HG03039 (cell line): ENCODE results near the gene CTSZ.
"Not testable (repeated sequence)": the region's sequence is repeated elsewhere in the genome, so short reads cannot be mapped to it uniquely, and the experiment has no call there.

Source experiments
- ATAC-seq: cut with Tn5 transposase; IDR thresholded peaks from one replicate; pipeline ENCODE4 v1.9.1; 2021; ENCODE audit warnings: mild to moderate bottlenecking, moderate library complexity; ENCODE audit not compliant: unreplicated experiment

Gene CTSZ

DNA sequence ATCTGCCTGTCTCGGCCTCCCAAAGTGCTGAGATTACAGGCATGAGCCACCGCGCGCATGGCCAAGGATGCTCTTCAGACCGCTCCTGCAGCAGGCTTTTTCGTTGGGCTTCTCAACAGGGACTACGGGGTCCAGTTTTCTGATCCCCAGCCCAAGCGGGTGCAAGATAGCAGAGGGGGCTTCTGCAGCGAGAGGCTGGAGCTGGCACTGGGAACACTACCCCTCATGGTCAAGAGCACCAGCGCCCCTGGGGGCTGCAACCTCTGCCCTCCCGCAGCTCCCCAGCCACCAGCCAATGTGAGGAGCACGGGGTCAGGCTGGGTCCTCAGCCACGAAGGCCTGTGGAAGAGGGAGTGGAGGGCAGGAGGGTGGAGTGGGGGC is 6.0 kb downstream of the CTSZ start:
- no peak for ATAC-seq

DNA sequence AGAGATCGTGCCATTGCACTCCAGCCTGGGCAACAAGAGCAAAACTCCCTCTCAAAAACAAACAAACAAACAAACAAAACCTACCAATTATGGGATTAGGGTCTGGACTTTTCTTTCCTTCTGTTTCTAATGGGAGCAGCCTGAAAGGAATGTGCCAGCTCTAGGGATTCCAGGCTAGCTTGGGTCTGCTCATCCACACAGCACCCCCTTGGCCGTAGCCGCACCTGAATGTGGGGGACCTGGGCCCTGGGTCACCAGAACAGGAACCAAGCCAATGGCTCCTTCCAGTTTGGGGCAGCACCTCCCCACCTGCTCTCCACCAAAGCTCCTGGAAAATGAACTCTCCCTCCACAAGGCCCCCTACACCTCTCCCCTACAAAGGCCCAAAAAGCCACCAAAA is 6.7 kb downstream of the CTSZ start:
- ATAC-seq, result no peak

DNA sequence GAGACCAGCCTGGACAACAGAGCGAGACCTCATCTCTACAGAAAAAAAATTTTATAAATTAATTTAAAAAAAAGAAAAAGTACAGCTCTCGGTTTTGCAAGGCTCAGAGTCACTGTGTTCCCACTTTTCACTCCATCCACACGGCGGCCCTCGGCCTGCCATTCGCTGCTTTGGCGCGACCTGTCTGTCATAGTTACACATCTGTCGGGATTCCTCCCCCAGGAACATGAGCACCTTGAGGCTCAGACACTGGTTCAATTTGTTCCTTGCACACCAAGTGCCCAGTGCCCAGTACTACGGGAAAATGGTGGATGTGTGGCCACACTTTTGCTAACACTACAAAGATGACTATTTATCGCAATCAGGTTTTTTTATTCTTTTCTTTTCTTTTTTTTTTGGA is 8.4 kb downstream of the CTSZ start:
- no peak for ATAC-seq

DNA sequence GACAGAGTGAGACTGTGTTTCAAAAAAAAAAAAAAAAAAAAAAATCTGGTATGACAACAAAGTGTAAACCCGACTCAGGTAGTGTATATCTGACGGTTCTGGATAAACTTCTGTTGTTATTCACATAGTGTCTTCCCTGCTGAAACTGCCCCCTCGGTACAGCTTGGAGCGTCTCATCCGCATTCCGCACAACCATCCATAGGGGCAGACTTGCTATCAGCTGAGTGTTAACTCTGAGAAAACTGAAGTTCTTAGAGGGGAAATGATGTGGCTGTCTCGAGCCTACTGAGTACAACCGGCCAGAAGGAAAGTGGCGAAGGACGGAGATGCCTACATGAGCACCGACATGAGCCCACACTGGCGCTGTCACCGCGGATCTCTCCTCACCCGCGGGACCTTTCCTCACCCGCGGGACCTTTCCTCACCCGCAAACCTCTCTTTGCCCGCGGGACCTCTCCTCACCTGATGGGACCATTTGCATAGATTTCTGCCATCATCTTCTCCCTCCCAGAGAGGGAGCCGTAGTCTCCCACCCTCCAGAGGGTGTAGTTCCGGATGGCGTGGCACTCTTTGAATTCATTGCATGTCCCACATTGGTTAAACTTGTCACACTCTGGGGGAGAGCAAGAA is 9.8 kb downstream of the CTSZ start:
- ATAC-seq, result no peak

DNA sequence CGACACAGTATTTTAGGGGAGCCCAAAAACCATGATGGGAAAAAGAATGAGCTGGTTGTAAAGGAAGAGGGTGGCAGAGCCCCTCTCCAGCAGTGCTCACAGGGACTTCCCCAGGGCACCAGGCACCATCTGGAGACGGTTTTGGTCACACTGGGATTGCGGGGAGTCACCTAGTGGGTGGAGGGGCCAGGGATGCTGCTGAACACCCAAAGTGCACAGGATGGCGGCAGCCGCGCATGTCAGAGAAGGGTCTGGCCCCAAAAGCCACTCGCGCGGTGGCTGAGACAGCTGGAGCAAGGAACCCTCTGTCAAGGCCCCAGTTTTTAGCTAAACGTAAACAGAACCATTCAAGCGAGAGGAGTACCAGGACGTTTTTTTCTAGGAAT is 10.8 kb downstream of the CTSZ start:
- ATAC-seq, result no peak

DNA sequence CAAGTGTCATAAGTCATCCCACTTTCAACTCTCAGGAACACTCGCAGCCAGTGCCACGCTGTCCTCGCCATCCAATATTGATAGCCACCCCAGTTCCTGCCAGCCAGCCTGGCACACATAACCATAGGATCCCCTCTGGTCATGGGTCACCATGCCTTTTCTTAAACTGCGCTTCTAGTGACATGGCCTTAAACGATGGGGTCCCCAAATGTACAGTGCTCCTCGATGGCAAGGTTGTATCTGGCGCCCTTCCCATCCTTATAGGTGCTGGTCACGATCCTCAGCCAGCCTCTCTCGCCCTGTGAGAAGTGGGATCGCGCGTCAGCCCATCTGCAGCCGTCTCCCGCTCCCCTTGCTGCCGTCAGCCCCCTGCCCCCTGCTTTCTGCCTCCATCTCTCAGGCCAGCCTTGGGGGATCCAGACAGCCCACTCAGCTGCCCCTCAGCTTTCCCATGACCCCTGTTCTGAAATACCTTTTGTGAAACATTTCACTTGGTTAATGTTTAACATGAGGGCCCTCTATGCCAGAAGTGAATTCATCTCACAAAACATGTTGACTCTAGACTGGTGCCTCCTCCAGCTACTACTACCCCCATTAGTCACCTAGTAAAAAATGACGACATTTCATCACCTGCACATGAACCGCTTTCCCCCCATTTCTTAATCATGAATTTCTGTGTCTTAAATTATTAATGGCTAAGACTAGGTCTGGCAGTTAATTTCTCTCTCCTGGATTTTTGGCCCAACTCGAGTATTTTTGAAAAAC is 11.4 kb downstream of the CTSZ start:
- ATAC-seq, result no peak

DNA sequence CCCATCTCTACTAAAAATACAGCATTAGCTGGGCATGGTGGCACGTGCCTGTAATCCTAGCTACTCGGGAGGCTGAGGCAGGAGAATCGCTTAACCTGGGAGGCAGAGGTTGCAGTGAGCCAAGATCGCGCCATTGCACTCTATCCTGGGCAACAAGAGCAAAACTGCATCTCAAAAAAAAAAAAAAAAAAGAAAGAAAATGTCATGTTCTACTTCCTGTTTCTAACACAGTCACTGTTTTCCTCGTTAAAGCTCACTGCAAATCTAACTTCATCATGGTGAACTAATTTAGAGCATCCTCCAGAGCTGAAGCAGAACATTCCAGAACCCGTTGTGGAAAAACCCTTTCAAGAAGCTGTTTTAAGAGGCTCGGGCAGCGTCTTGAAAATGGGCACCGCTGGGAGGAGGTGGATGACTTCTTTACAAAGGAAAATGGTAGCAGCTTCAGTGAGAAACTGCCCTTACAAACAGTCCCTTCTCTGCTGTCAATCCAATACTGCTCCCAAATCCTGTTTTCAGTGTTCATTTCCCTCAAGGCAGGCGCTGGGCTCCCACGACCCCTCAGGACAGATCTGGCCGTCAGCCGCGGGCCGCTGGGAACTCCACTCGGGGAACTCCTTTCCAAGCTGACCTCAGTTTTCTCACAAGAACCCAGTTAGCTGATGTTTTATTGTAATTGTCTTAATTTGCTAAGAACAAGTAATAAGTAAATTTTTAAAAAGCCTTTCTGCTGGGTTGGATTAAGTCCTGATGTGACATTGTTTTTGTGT is 12.5 kb downstream of the CTSZ start:
- ATAC-seq, result no peak

DNA sequence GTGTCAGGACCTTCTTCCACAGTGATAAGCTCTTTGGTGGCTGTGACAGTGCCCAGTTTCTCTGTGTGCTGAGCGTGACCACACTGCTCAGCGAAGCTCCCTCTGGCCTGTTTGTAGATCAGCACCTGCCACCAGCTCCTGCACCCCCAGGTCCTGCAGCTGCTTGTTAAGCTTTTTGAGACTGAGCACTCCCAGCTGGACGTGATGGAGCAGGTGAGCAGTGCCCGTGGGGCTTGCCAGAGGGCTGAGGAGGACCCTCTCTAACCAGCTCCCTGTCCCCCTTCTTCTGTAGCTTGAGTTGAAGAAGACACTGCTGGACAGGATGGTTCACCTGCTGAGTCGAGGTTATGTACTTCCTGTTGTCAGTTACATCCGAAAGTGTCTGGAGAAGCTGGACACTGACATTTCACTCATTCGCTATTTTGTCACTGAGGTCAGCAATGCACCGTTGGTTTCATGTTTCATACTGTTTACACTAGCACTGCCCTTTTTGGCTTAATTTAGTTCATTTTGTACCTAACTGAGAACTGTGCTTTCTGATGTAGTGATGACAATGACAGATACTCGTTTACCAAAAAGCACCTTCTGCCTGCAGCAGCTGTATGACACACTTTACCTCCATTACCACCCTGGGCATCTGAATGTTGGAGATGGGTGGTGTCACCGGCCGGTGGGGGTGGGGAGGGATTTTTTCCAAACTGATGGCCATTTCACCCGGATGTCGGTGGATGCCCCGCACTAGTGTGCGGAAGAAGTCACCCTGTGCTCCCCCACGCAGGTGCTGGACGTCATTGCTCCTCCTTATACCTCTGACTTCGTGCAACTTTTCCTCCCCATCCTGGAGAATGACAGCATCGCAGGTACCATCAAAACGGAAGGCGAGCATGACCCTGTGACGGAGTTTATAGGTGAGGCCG is 13.5 kb downstream of the CTSZ start:
- ATAC-seq, result no peak

DNA sequence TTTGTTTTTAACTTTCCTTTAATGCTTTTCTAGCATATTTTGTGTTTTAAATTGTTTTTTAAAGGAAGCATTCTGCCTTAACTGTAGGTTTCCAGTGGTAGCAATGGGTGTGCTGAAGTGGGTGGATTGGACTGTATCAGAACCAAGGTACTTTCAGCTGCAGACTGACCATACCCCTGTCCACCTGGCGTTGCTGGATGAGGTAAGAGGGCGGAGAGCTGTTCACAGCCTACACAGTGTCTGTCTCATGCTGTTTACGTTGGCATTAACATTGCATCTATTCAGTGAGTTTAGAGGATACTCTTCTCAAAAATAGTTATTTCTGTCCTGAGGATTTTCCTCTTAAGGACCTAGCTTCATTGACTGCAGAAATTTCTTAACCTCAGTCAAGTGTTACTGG is 14.1 kb downstream of the CTSZ start:
- ATAC-seq, result no peak

DNA sequence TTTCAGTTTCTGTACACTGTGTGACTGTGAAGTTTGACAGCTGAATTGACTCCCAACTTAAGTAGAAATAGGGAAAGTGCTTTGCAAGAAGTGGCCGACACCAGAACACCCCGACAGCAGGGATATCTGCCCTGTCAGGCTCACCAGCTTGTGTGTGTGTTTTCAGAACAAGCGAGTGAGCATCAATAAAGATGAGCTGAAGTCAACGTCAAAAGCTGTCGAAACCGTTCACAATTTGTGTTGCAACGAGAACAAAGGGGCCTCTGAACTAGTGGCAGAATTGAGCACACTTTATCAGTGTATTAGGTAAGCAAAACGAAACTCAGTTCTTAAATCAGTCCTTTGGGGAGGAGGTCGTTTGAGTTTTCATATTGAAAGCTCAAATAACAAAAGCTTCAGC is 15.3 kb downstream of the CTSZ start:
- ATAC-seq, result no peak

DNA sequence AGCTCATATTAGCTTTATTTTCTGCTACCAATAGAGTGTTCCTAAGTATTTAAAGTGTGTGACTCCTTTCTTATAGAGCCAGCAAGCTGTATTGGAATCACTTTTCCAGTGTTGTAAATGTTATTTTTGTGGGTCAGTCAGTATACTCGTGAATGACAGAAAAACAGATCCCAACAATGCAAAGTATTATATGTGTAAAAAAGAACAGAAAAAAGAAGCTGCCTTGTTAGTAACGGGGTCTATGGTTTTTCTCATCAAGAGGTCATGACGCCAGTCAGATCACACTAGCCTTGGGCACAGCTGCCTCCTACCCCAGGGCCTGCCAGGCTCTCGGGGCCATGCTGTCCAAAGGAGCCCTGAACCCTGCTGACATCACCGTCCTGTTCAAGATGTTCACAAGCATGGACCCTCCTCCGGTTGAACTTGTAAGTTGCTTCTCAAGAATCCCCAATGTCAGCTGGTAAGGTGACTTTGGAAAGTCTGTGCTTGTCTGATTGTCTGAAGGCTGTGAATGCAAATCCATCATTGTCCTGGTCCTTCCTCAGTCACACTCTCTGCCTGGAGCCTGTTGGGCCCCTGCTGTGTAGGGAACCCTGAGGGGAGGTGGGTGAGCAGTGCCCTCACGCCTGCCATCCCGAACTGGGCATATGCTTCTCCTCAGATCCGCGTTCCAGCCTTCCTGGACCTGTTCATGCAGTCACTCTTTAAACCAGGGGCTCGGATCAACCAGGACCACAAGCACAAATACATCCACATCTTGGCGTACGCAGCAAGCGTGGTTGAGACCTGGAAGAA is 16.2 kb downstream of the CTSZ start:
- no peak for ATAC-seq

DNA sequence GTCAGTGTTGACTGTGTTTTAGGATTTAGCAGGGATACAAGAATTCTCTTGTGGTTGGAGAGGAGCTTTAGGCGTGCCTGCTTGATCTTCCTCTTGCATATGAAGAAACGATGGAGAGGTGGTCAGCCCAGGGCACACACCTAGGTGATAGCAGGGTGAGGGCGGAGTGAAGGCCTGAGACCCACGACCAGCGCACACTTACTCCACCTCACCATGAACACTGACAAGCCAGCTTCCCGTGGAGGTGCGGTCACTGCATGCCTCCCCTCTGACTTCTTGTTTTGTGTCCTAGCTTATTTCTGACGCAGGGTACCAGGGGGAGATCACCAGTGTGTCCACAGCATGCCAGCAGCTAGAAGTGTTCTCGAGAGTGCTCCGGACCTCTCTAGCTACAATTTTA is 17.9 kb downstream of the CTSZ start:
- ATAC-seq, result no peak

DNA sequence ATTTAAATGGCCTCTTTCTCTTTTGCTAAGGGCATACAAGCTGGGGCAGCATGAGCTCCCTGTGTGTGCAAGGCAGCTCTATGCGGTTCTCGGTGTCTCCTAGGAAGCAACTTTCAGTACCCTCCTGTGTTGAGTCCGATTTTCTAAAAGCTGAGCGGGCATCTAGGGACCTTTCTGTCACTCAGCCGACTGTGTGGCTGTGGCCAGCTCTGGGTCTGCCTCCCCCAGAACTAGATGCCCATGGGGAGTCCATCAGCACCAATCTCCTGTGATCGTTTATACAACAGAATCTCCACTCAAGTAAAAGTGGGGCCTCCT is 18.5 kb downstream of the CTSZ start:
- no peak for ATAC-seq

DNA sequence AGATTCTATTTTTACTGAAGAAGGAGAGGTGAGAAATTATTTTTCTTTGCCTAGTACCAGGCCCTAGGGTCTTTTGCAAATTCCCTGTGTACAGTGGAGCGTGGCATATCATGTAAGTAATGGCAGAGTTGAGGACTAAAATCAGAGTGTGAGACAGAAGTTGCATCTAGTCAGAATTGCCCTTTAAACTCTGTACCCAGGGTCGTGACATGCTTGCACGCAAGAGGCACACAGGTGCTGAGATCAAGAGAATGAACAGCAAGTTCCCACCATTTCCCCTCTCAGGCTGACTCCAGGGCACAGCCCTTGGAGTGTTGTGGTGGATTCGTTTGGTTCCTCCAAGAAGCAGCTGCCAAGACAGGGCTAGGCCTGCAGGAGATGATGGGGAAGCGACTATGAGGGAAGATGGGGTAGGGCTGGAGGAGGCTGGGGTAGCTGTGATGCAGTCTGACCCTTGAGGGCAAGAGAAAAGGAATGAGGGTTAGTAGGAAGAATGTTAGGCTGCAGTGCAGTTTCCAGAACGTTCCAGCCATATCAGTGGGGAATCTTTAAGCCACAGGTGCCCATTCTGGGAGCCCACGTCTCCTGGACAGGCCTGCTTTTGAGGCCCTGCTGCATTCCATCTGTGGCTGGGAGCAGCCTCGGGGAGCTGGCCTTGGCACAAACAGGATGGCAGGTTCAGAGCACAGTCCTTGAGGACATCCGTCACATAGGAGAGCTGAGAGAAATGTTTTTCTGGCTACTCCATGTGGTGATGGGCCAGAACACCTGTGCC is 19.1 kb downstream of the CTSZ start:
- no peak for ATAC-seq

DNA sequence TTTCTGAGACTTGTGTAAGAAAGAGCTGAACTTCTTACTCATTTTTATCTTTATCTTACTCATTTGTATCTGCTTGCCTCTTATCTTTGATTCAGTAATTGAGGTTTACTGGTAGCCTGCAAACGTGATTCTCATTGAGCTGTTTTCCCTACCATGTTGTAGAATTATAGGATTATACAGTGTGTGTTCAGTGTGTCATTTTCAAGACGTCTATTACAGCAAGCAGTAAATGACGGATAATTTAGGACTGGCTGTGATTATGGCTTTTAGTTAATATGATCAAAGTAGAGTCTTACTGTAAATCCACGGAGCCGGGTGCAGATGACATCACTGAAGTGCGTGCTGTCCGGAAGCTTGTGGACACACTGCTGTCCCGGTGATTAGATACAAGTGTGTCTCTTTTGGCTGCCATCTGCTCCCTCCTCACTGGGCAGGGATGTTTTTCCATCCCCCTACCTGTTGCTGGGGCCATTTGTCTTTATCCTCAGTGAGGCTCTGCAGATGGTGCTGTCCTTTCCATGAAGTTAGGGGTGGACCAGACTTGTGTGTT is 20.0 kb downstream of the CTSZ start:
- ATAC-seq, result no peak

DNA sequence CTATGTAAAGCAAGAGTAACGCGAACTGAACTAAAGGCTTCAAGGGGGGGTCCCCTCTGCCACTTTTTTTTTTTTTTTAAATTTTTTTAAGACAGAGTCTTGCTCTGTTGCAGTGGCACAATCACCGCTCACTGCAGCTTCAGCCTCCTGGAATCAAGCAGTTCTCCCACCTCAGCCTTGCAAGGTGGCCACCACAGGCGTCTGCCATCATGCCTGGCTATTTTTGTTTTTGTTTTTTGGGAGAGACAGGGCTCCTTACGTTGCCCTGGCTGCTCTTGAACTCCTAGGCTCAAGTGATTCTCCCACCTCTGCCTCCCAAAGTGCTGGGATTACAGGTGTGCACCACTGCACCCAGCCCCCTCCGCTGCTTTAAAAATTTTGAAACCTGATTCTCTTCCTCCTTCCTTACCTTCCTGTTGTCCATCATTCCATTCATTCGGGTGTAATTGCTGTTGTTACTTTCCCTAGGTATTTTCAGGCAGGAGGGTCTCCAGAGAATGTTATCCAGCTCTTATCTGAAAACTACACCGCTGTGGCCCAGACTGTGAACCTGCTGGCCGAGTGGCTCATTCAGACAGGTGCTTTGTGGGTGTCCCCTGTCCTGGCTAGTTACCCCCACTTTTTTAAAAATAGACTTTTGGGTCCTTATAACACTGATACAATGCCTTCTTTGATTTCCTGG is 20.6 kb downstream of the CTSZ start:
- ATAC-seq, result no peak

DNA sequence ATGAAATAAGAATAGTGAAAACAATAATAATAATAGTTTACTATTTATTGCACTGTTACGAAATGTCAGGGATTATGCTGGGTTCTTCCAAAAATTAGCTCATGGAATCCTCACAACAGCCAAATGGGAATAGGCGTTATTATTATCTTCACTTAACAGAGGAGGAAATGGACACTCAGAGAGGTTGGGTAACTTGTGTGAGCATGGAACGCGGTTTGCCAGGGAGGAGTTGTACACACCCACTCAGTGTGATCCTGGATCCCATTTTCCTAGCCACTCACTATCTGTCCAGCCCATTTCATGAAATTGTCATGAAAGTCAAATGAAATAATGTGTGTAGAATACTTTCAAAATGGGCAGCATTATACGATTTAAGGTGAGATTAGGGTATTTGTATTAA is 21.4 kb downstream of the CTSZ start:
- ATAC-seq, result no peak

DNA sequence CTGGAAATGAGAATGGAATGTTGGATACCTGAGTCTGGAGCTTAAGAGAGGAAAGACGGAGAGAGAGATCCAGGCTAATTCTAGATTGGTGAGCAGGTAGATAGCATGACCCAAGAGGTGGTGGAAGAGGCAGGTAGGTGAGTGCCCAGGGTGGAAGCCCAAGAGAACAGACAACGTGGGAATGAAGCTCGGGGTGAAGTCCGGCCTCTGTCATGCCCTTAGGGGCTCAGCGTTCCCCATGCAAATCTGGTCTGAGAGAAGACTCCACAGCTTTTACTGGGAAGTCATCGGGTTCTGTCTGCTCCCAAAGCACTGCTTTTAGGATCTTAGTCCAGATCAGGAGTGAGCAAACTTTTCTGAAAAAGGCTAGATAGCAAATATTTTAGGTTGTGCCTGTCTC is 22.4 kb downstream of the CTSZ start:
- no peak for ATAC-seq

DNA sequence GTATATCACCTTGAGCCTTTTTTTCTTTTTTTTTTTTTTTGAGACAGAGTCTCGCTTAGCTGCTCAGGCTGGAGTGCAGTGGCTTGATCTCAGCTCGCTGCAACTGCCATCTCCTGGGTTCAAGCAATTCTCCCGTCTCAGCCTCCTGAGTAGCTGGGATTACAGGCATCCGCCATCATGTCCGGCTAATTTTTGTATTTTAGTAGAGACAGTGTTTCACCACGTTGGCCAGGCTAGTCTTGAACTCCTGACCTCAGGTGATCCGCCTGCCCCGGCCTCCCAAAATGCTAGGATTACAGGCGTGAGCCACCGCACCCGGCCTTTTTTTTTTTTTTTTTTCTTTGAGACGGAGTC is 24.0 kb downstream of the CTSZ start:
- not testable (repeated sequence) for ATAC-seq
